Lower leg skin (tissue), 3 donors: ENCODE measurements around the gene SDK1.

ENCODE experiments used
- POLR2A ChIP-seq, 2 donors: fragments of 450-650 bp; IDR thresholded peaks; one replicate each; pipeline ENCODE4 v1.6.1; 2016 to 2017; ENCODE audit warnings: antibody characterized with exemption in 2 of 2, mild to moderate bottlenecking in 1 of 2, moderate library complexity in 1 of 2
- TF ChIP-seq, protein P1 (sequence below), 3 donors: fragments of 450-650 bp; IDR thresholded peaks; one replicate each; pipeline ENCODE4 v1.5.1; 2016; ENCODE audit warnings: antibody characterized with exemption in 3 of 3, mild to moderate bottlenecking in 3 of 3, moderate library complexity in 2 of 3

- TF ChIP-seq POLR2A (IDR thresholded peaks at IDR 0.05) = no peak
- TF ChIP-seq, protein P1, sequence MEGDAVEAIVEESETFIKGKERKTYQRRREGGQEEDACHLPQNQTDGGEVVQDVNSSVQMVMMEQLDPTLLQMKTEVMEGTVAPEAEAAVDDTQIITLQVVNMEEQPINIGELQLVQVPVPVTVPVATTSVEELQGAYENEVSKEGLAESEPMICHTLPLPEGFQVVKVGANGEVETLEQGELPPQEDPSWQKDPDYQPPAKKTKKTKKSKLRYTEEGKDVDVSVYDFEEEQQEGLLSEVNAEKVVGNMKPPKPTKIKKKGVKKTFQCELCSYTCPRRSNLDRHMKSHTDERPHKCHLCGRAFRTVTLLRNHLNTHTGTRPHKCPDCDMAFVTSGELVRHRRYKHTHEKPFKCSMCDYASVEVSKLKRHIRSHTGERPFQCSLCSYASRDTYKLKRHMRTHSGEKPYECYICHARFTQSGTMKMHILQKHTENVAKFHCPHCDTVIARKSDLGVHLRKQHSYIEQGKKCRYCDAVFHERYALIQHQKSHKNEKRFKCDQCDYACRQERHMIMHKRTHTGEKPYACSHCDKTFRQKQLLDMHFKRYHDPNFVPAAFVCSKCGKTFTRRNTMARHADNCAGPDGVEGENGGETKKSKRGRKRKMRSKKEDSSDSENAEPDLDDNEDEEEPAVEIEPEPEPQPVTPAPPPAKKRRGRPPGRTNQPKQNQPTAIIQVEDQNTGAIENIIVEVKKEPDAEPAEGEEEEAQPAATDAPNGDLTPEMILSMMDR (IDR thresholded peaks at IDR 0.05) = no peak
Observed at GRCh38 chr7:4184653-4185052, 883.6 kb downstream of the SDK1 start.
